Lower lobe of right lung (tissue), 2 donors: ENCODE data around the gene MED13L. TPM values are rescaled to one million over a fixed set of nuclear protein-coding genes. Genes with fewer than 3 reads are reported as not detected.

Source experiments
- ATAC-seq, 2 donors: fragments of 200-7000 bp; cut with Tn5 transposase; one replicate each; pipeline ENCODE4 v1.9.1; 2020 to 2022; ENCODE audit warnings: mild to moderate bottlenecking in 2 of 2, moderate library complexity in 2 of 2
- DNase-seq: peaks from one replicate; pipeline ENCODE4 v3.0.0-alpha.2; 2020
- H3K27ac ChIP-seq: fragments of 200-600 bp; one replicate; pipeline ENCODE4 v1.8.0; 2022
- H3K27me3 ChIP-seq: fragments of 200-600 bp; one replicate; pipeline ENCODE4 v1.8.0; 2022; ENCODE audit warnings: low read depth
- H3K36me3 ChIP-seq: fragments of 200-600 bp; one replicate; pipeline ENCODE4 v1.8.0; 2022; ENCODE audit warnings: mild to moderate bottlenecking
- H3K4me1 ChIP-seq: fragments of 200-600 bp; one replicate; pipeline ENCODE4 v1.8.0; 2022
- H3K4me3 ChIP-seq: fragments of 200-600 bp; one replicate; pipeline ENCODE4 v1.8.0; 2022; ENCODE audit warnings: mild to moderate bottlenecking
- H3K9me3 ChIP-seq: fragments of 200-600 bp; one replicate; pipeline ENCODE4 v1.8.0; 2022
- CTCF ChIP-seq: fragments of 200-600 bp; IDR thresholded peaks from one replicate; pipeline ENCODE4 v1.8.0; 2022; ENCODE audit warnings: antibody characterized with exemption, mild to moderate bottlenecking
- intact Hi-C: fragments of 100-400 bp; cut with DNase I; formaldehyde crosslinking; loops from one replicate; pipeline ENCODE4 v1.11.0; 2022
- total RNA-seq: library from RNA; stranded (reverse); fragmentation: NEBNext Ultra II Directional; extraction: Animal tissue kit (Norgen Biotek cat#: 25700); gene quantifications from one replicate; pipeline ENCODE4 v1.2.1, GENCODE V29; 2021
- donor health status: DM: no; HTN: yes; CAD: no; lungs with severe emphysema.

MED13L gene
- total RNA-seq, 1 donor from 2014 or later: 148 TPM

- H3K27ac ChIP-seq: no peak overlapping the region
- ATAC-seq: no peak
- TF ChIP-seq CTCF: no peak
Observed at GRCh38 chr12:116213014-116213413, 64.5 kb downstream of the MED13L start.

DNA sequence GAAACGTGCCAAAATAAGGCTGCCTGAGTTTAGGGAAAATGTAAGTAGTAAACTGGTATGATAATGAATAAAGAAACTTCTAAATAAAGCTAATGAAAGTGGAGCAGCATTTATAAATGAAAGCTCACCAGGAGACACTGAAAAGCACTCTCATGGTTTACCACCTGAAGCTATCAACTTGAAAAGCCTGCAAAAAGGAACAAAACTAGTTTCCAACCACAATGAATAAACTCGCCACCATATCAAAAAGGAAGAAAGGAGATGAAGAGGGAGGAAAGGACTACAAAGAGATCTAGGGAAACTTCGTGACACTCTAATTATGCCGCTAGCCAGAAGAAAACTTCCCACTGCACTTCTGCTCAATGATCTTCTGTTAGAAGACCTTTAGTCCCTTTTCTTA, 66.7 kb downstream of the MED13L start:
- no peaks in the 10 kb centered on the region for H3K36me3 ChIP-seq
- H3K4me3 ChIP-seq: no peak overlapping the region
- ATAC-seq (no peak), DNase-seq (no peak)
- no peak overlapping the region for H3K27ac ChIP-seq
- no peak for TF ChIP-seq CTCF
- peaks cover 39% of the 10 kb centered on the region for H3K4me1 ChIP-seq
- intact Hi-C loops: no loop called here
- H3K9me3 ChIP-seq: no peaks in the 10 kb centered on the region
- no peaks in the 10 kb centered on the region for H3K27me3 ChIP-seq

More at GRCh38 chr12:116213014-116213413, 64.5 kb downstream of the MED13L start:
- Histone ChIP-seq H3K4me3 (no peak overlapping the region), H3K4me1 (peaks cover 51% of the 10 kb centered on the region), H3K9me3 (no peaks in the 10 kb centered on the region), H3K36me3 (no peaks in the 10 kb centered on the region), H3K27me3 (no peaks in the 10 kb centered on the region)
- intact Hi-C loops: no loop called here
- no peak for DNase-seq

GRCh38 chr12:116210131-116210530, 67.4 kb downstream of the MED13L start:
- DNase-seq (no peak), ATAC-seq (no peak)
- Histone ChIP-seq H3K4me1 (peaks cover 38% of the 10 kb centered on the region), H3K4me3 (no peak overlapping the region), H3K9me3 (no peaks in the 10 kb centered on the region), H3K27me3 (no peaks in the 10 kb centered on the region), H3K36me3 (no peaks in the 10 kb centered on the region), H3K27ac (no peak overlapping the region)
- TF ChIP-seq CTCF: no peak
- intact Hi-C loops: no loop called here

GRCh38 chr12:116209503-116209902, 68.0 kb downstream of the MED13L start:
- no peak for ATAC-seq

GRCh38 chr12:116207274-116207673, 70.2 kb downstream of the MED13L start:
- Histone ChIP-seq H3K4me1 (peaks cover 21% of the 10 kb centered on the region), H3K36me3 (no peaks in the 10 kb centered on the region), H3K27ac (no peak overlapping the region), H3K27me3 (no peaks in the 10 kb centered on the region), H3K9me3 (no peaks in the 10 kb centered on the region), H3K4me3 (no peak overlapping the region)
- no peak for TF ChIP-seq CTCF
- no peak for ATAC-seq
- DNase-seq: no peak
- intact Hi-C loops: no loop called here

More at GRCh38 chr12:116209503-116209902, 68.0 kb downstream of the MED13L start:
- no peaks in the 10 kb centered on the region for H3K9me3 ChIP-seq
- no peaks in the 10 kb centered on the region for H3K36me3 ChIP-seq
- H3K4me1 ChIP-seq: peaks cover 32% of the 10 kb centered on the region
- no peak for TF ChIP-seq CTCF
- intact Hi-C loops: no loop called here
- H3K27ac ChIP-seq: no peak overlapping the region
- no peak for DNase-seq
- no peak overlapping the region for H3K4me3 ChIP-seq
- H3K27me3 ChIP-seq: no peaks in the 10 kb centered on the region

DNA sequence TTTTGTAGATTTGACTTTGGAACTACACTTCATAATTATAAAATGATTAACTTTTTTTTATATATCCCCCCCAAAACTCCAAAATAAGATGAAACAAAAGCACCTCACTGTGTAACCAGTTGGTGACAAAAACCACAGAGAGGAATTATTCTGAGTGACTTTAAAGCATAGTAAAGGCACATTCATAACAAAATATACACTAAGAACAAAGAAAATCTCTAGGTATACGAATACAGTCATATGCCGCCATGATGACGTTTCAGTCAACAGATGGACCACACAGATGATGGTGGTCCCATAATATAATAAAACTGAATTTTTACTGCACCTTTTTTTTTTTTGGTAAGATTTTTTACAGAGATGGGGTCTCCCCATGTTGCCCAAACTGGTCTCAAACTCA, 70.7 kb downstream of the MED13L start:
- intact Hi-C loops: no loop called here
- DNase-seq (no peak), ATAC-seq (no peak)
- H3K36me3 ChIP-seq: no peaks in the 10 kb centered on the region
- H3K4me3 ChIP-seq: no peak overlapping the region
- H3K27me3 ChIP-seq: no peaks in the 10 kb centered on the region
- no peaks in the 10 kb centered on the region for H3K9me3 ChIP-seq
- TF ChIP-seq CTCF: no peak
- H3K4me1 ChIP-seq: peaks cover 24% of the 10 kb centered on the region
- no peak overlapping the region for H3K27ac ChIP-seq
